Activated CD4-positive, alpha-beta T cell treated with anti-CD3 and anti-CD28 coated beads for 36 hours (primary cell): ENCODE measurements around the gene CFAP20DC. TPM values are rescaled to one million over a fixed set of nuclear protein-coding genes. Genes with fewer than 3 reads are reported as not detected.
A peak's percentile ranks its signal among the peaks of the same experiment; 100 is the strongest.
"Not testable (repeated sequence)": the region's sequence is repeated elsewhere in the genome, so short reads cannot be mapped to it uniquely, and the experiment has no call there.

Source experiments
- ATAC-seq: fragments of 200-7000 bp; cut with Tn5 transposase; one replicate; pipeline ENCODE4 v1.10.0; 2021; ENCODE audit warnings: mild to moderate bottlenecking, moderate library complexity
- CTCF ChIA-PET: fragments of 350-600 bp; sonication (Branson Sonifier 250); formaldehyde crosslinking; loops from one replicate; lab custom pipeline; 2021; ENCODE audit warnings: antibody characterized with exemption; lab: Charles Lee
- POLR2A ChIA-PET: fragments of 350-600 bp; sonication (Branson Sonifier 250); formaldehyde crosslinking; loops from one replicate; lab custom pipeline; 2021; ENCODE audit warnings: antibody characterized with exemption, inconsistent platforms; lab: Charles Lee
- DNase-seq: peaks from one replicate; pipeline ENCODE4 v3.0.0-alpha.2; 2020
- H3K27ac Mint-ChIP-seq: one replicate; pipeline ENCODE4 v1.8.0; 2021; ENCODE audit warnings: mixed read lengths
- H3K27me3 Mint-ChIP-seq: one replicate; pipeline ENCODE4 v1.8.0; 2021; ENCODE audit warnings: mixed read lengths
- H3K36me3 Mint-ChIP-seq: one replicate; pipeline ENCODE4 v1.8.0; 2021; ENCODE audit warnings: low read depth, mixed read lengths
- H3K4me1 Mint-ChIP-seq: one replicate; pipeline ENCODE4 v1.8.0; 2021; ENCODE audit warnings: mixed read lengths
- H3K4me3 Mint-ChIP-seq: one replicate; pipeline ENCODE4 v1.8.0; 2021; ENCODE audit warnings: mild to moderate bottlenecking, moderate library complexity, mixed read lengths
- H3K9me3 Mint-ChIP-seq: one replicate; pipeline ENCODE4 v1.8.0; 2021; ENCODE audit warnings: low read depth, mixed read lengths
- intact Hi-C, 2 experiments: fragments of 100-400 bp; cut with DNase I in 1 of 2; cut with micrococcal nuclease in 1 of 2; formaldehyde crosslinking; loops; one replicate each; pipeline versions ENCODE4 v1.14.2 to v1.15.1; 2022 to 2024; cut with DNase I, micrococcal nuclease
- total RNA-seq, 2 experiments: library from RNA; stranded (reverse); gene quantifications; one replicate each; pipeline ENCODE4 v1.2.3, GENCODE V29; 2021

Gene CFAP20DC
- total RNA-seq, 2 experiments from 2014 or later, result 2.7 to 3.5 TPM

DNA sequence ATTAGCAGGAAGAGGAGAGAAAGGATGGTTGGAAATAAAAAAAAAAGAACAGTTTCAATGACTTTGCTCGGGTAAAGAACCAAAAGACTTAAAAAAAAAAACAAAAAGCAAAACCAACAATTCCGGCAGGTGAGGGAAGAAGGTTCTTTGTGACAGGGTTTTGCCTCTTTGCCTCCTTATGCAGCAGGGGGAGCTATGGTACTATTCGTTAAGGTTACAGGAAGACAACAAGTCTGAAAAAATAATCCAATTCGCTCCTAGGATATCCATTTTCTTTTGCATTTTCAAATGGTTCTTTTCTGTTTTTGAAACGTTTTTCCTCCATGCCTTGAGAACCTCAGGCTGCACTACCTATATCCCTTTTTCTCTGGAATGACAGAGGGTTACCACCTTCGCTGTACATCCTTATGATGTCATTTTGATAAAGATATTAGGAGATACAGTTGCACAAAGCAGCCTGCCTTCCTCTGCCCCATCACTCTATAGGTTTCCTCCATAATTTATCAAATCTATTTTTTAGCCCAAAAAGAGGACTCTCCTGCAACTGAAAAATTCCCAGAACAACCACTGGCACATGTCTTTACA, 55.0 kb downstream of the CFAP20DC start:
- peaks cover 7% of the 10 kb centered on the region for H3K4me1 Mint-ChIP-seq
- H3K27ac Mint-ChIP-seq, result no peak overlapping the region
- H3K27me3 Mint-ChIP-seq, result peaks cover 5% of the 10 kb centered on the region
- H3K36me3 Mint-ChIP-seq, result no peaks in the 10 kb centered on the region
- peak; percentile 47 for DNase-seq
- intact Hi-C loops, result loop anchor here (1.0 to 10.0 kb wide), 5 partner anchors 57 to 862 kb away; no protein-coding TSS in a partner anchor
- no peak for ATAC-seq
- no peak overlapping the region for H3K4me3 Mint-ChIP-seq
- CTCF ChIA-PET, result interaction anchor here (0.6 to 1.1 kb wide), 4 partner anchors 19 to 61 kb away, joined by 3 to 5 read pairs (median 4); no protein-coding TSS in a partner anchor
- no peaks in the 10 kb centered on the region for H3K9me3 Mint-ChIP-seq
- POLR2A ChIA-PET, result no interaction called here

GRCh38 chr3:58993547-58993946, 56.3 kb downstream of the CFAP20DC start:
- no peak for ATAC-seq
- Mint-ChIP-seq H3K27ac (no peak overlapping the region), H3K27me3 (peaks cover 5% of the 10 kb centered on the region), H3K4me1 (peaks cover 3% of the 10 kb centered on the region), H3K4me3 (no peak overlapping the region), H3K36me3 (no peaks in the 10 kb centered on the region), H3K9me3 (no peaks in the 10 kb centered on the region)
- no peak for DNase-seq
- intact Hi-C loops, result loop anchor here (5.0 to 10.0 kb wide), 2 partner anchors 861 to 864 kb away; no protein-coding TSS in a partner anchor
- ChIA-PET CTCF (interaction anchor here (1.1 kb wide), 1 partner anchor 21 kb away, joined by 3 read pairs; no protein-coding TSS in a partner anchor), POLR2A (no interaction called here)

DNA sequence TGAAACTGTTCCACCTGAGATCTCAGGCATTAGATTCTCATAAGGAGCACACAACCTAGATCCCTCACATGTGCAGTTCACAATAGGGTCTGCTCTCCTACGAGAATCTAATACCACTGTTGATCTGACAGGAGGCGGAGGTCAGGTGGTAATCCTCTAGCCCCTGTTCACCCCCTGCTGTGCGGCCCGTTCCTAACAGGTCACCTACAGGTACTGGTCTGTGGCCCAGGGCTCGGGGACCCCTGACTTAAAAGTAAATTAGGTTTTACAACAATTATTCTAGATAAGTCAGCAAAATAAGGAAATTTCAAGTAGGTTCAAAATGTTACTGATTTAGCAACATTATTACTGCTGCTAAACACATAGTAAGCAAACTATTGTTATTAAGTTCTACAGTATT, 58.2 kb downstream of the CFAP20DC start:
- no peak for ATAC-seq
- ChIA-PET CTCF (no interaction called here), POLR2A (no interaction called here)

GRCh38 chr3:58991026-58991425, 58.8 kb downstream of the CFAP20DC start:
- Mint-ChIP-seq H3K9me3 (no peaks in the 10 kb centered on the region), H3K27ac (no peak overlapping the region), H3K27me3 (peaks cover 10% of the 10 kb centered on the region), H3K36me3 (no peaks in the 10 kb centered on the region), H3K4me3 (no peak overlapping the region), H3K4me1 (no peaks in the 10 kb centered on the region)
- intact Hi-C loops, result loop anchor here (5.0 to 10.0 kb wide), 2 partner anchors 864 to 866 kb away; no protein-coding TSS in a partner anchor
- DNase-seq, result no peak
- CTCF ChIA-PET, result no interaction called here
- POLR2A ChIA-PET, result no interaction called here
- no peak for ATAC-seq

More for the DNA sequence above, 58.2 kb downstream of the CFAP20DC start:
- no peak for DNase-seq
- H3K27me3 Mint-ChIP-seq, result peaks cover 10% of the 10 kb centered on the region
- H3K27ac Mint-ChIP-seq, result no peak overlapping the region
- H3K9me3 Mint-ChIP-seq, result no peaks in the 10 kb centered on the region
- no peaks in the 10 kb centered on the region for H3K36me3 Mint-ChIP-seq
- no peaks in the 10 kb centered on the region for H3K4me1 Mint-ChIP-seq
- intact Hi-C loops, result loop anchor here (5.0 to 10.0 kb wide), 2 partner anchors 863 to 866 kb away; no protein-coding TSS in a partner anchor
- no peak overlapping the region for H3K4me3 Mint-ChIP-seq

DNA sequence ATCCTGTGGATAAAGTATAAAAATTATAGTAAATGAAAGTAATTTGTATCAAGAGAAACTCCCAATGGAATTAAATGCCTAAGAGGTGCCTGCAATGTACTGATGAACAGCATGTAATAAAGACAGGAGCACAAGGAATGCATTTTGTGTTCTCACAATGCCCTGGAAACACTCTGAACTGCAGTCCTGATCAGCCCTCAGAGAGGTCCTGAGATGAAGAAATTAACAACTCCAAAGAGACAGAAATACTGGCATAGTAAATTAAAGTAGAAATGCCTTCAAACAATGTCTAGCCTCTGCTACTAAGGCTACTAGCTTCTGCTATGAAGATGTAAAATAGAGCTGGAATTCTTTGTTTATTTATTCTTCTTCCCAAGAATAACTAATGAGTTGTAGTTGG, 59.9 kb downstream of the CFAP20DC start:
- no peaks in the 10 kb centered on the region for H3K4me1 Mint-ChIP-seq
- CTCF ChIA-PET, result no interaction called here
- POLR2A ChIA-PET, result no interaction called here
- H3K27me3 Mint-ChIP-seq, result peaks cover 14% of the 10 kb centered on the region
- H3K4me3 Mint-ChIP-seq, result no peak overlapping the region
- H3K27ac Mint-ChIP-seq, result no peak overlapping the region
- H3K36me3 Mint-ChIP-seq, result no peaks in the 10 kb centered on the region
- ATAC-seq, result no peak
- DNase-seq, result no peak
- intact Hi-C loops, result loop anchor here (5.0 to 10.0 kb wide), 2 partner anchors 865 to 867 kb away; no protein-coding TSS in a partner anchor
- no peaks in the 10 kb centered on the region for H3K9me3 Mint-ChIP-seq

GRCh38 chr3:58989163-58989562, 60.7 kb downstream of the CFAP20DC start:
- intact Hi-C loops, result no loop called here
- ATAC-seq, result no peak
- POLR2A ChIA-PET, result no interaction called here

GRCh38 chr3:58988041-58988440, 61.8 kb downstream of the CFAP20DC start:
- intact Hi-C loops, result no loop called here
- CTCF ChIA-PET, result interaction anchor here (0.6 kb wide), 1 partner anchor 667 kb away, joined by 3 read pairs; no protein-coding TSS in a partner anchor
- Mint-ChIP-seq H3K27ac (no peak overlapping the region), H3K27me3 (peaks cover 9% of the 10 kb centered on the region), H3K4me3 (no peak overlapping the region), H3K36me3 (no peaks in the 10 kb centered on the region), H3K4me1 (no peaks in the 10 kb centered on the region), H3K9me3 (no peaks in the 10 kb centered on the region)
- DNase-seq (no peak), ATAC-seq (no peak)
- POLR2A ChIA-PET, result no interaction called here

More at GRCh38 chr3:58989163-58989562, 60.7 kb downstream of the CFAP20DC start:
- Mint-ChIP-seq H3K4me1 (no peaks in the 10 kb centered on the region), H3K27ac (no peak overlapping the region), H3K4me3 (no peak overlapping the region), H3K27me3 (peaks cover 14% of the 10 kb centered on the region), H3K36me3 (no peaks in the 10 kb centered on the region), H3K9me3 (no peaks in the 10 kb centered on the region)
- no peak for DNase-seq
- CTCF ChIA-PET, result no interaction called here

- Mint-ChIP-seq H3K4me3 (no peak overlapping the region), H3K9me3 (no peaks in the 10 kb centered on the region), H3K4me1 (no peaks in the 10 kb centered on the region), H3K36me3 (no peaks in the 10 kb centered on the region), H3K27me3 (peaks cover 9% of the 10 kb centered on the region), H3K27ac (no peak overlapping the region)
- CTCF ChIA-PET, result interaction anchor here (1.6 kb wide), 1 partner anchor 66 kb away, joined by 5 read pairs; no protein-coding TSS in a partner anchor
- ATAC-seq (no peak), DNase-seq (no peak)
- POLR2A ChIA-PET, result no interaction called here
- intact Hi-C loops, result no loop called here
Observed at GRCh38 chr3:58986654-58987053, 63.2 kb downstream of the CFAP20DC start.

- Mint-ChIP-seq H3K27ac (no peak overlapping the region), H3K36me3 (no peaks in the 10 kb centered on the region), H3K9me3 (no peaks in the 10 kb centered on the region), H3K27me3 (peaks cover 5% of the 10 kb centered on the region), H3K4me1 (no peaks in the 10 kb centered on the region), H3K4me3 (no peak overlapping the region)
- no peak for ATAC-seq
- ChIA-PET CTCF (interaction anchor here (0.6 kb wide), 3 partner anchors 13 to 337 kb away, joined by 3 to 4 read pairs (median 3); no protein-coding TSS in a partner anchor), POLR2A (no interaction called here)
- intact Hi-C loops, result no loop called here
- no peak for DNase-seq
Observed at GRCh38 chr3:58979840-58980239, 70.0 kb downstream of the CFAP20DC start.

GRCh38 chr3:58973796-58974195, 76.0 kb downstream of the CFAP20DC start:
- no peak for ATAC-seq
- intact Hi-C loops, result no loop called here
- H3K27ac Mint-ChIP-seq, result no peak overlapping the region
- H3K36me3 Mint-ChIP-seq, result no peaks in the 10 kb centered on the region
- ChIA-PET POLR2A (no interaction called here), CTCF (no interaction called here)
- no peaks in the 10 kb centered on the region for H3K4me1 Mint-ChIP-seq
- H3K9me3 Mint-ChIP-seq, result no peaks in the 10 kb centered on the region
- peaks cover 14% of the 10 kb centered on the region for H3K27me3 Mint-ChIP-seq
- no peak for DNase-seq
- no peak overlapping the region for H3K4me3 Mint-ChIP-seq

DNA sequence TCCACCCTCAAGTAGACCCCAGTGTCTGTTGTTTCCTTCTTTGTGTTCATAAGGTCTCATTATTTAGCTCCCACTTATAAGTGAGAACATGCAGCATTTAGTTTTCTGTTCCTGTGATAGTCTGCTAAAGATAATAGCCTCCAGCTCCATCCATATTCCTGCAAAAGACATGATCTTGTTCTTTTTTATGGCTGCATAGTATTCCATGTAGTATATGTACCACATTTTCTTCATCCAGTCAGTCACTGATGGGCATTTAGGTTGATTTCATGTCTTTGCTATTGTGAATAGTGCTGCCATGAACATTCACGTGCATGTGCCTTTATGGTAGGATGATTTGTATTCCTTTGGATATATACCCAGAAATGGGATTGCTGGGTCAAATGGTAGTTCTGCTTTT, 82.0 kb downstream of the CFAP20DC start:
- ATAC-seq, H3K27ac Mint-ChIP-seq, POLR2A ChIA-PET, H3K27me3 Mint-ChIP-seq, DNase-seq, H3K9me3 Mint-ChIP-seq, H3K36me3 Mint-ChIP-seq, H3K4me1 Mint-ChIP-seq, intact Hi-C loops, CTCF ChIA-PET, H3K4me3 Mint-ChIP-seq: not testable (repeated sequence)

DNA sequence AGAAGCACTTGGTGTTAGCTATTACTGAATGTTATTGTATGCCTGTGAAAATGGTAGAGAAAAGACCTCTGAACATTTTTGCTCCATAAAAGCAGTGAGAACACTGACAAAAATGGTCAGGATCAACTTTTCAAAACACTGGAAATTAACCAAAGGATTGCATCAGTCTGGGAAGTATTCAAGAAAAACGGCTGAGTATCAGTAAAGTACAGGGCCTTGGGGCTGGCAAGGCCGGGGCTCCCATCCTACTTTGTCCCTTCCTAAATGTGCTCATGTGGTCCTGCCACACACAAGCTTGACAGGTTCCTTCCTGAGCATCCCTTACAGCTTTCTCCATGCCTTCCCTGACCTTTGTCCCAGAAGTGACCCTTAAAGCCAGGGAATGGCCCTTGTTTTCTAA, 84.0 kb downstream of the CFAP20DC start:
- ChIA-PET CTCF (no interaction called here), POLR2A (no interaction called here)
- DNase-seq, result no peak
- Mint-ChIP-seq H3K27ac (no peak overlapping the region), H3K36me3 (no peaks in the 10 kb centered on the region), H3K4me3 (no peak overlapping the region), H3K9me3 (no peaks in the 10 kb centered on the region), H3K4me1 (no peaks in the 10 kb centered on the region), H3K27me3 (peaks cover 2% of the 10 kb centered on the region)
- no peak for ATAC-seq
- intact Hi-C loops, result no loop called here
